ENCODE data around the gene ADAMTS7. TPM values are rescaled to one million over a fixed set of nuclear protein-coding genes. Genes with fewer than 3 reads are reported as not detected.
"Not testable (repeated sequence)": the region's sequence is repeated elsewhere in the genome, so short reads cannot be mapped to it uniquely, and the experiment has no call there.

Gene ADAMTS7
- total and polyA plus RNA-seq, 4 experiments from 2014 or later = not detected

DNA sequence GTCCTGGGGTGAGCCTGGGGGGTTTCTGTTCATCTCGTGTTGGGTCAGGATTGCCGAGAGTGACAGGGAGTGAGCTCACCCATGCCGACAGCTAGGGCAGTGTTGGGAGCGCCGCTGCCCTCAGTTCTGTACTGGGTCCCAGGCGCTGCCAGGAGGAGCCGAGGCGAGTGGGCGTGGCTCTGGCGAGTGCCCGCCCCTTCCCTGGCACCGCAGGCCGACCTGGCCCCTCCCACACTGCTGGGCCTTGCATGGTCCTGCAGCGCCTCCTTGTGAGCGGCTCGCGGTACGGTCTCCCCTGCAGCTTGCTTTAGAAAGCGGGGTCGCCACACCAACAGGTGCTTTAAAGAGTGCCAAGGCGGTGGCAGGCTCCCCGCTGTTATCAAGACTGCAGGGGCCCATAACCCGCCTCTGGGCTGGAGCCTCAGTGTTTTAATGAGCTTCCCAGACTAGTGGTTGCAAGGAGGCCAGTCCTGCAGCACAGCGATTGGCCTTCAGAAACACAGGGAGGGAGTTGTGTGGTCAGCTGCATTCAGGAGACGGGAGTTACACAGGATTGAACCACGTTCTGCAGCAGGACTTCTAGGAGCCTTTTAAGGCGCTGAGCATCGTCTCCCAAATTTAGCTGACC is 60.2 kb downstream of the ADAMTS7 start:
- intact Hi-C loops (cut with micrococcal nuclease) = loop anchor here (10.0 kb wide), 3 partner anchors 64 to 434 kb away; partner anchors contain the start of genes ADAMTS7 and MORF4L1
- H3K27ac ChIP-seq (ENCODE audit: low read depth, low read length); H3K27me3 ChIP-seq (ENCODE audit: insufficient read depth, low read length); H3K36me3 ChIP-seq (ENCODE audit: insufficient read depth, low read length); H3K9me3 ChIP-seq (ENCODE audit: control insufficient read depth in 1 of 2, low read length in 2 of 2); H3K36me3 Mint-ChIP-seq; H3K4me1 Mint-ChIP-seq; H3K9me3 Mint-ChIP-seq; POLR2A ChIA-PET (ENCODE audit: partially characterized antibody); H3K4me1 ChIP-seq (ENCODE audit: insufficient read depth, low read length); H3K27me3 Mint-ChIP-seq; H3K4me3 ChIP-seq (ENCODE audit: low read length in 2 of 2): not testable (repeated sequence)
- CTCF ChIA-PET (ENCODE audit: partially characterized antibody) = interaction anchor here (0.5 to 1.7 kb wide), 4 partner anchors 12 to 132 kb away, joined by 3 to 6 read pairs (median 4); partner anchors contain the start of gene CHRNA3
- H3K27ac Mint-ChIP-seq = peak overlapping the region in 1 of 7 donors; percentile 57
- DNase-seq = peak; percentile 87 to 90 (median 89)
- peak overlapping the region in 6 of 8 donors; percentile 36 to 73 (median 51) for H3K4me3 Mint-ChIP-seq

DNA sequence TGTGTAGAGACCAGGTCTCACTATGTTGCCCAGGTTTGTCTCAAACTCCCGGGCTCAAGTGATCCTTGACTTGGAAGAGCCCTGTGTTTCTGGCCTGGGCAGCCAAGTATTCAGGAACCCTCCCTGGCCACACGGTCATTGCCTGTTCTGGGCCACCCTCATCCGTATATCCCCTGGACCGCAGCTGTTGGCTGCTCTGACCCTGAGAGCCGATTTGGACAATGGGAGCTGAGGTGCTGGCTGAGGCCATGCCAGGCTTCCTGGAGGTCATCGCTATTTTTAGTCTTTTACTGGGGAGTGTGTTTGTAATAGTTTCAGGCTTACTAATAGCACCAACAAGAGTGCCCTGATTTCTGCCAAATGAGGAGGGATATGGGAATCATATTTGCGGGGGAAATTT is 60.7 kb downstream of the ADAMTS7 start:
- peak in 1 of 5 donors; percentile 5 for DNase-seq
- Mint-ChIP-seq H3K4me1 (peaks cover 2 to 9% (median 4%) of the 10 kb centered on the region in 4 donors), H3K9me3 (no peaks in the 10 kb centered on the region), H3K36me3 (no peaks in the 10 kb centered on the region), H3K27ac (peak overlapping the region in 2 of 7 donors; percentile 46 to 57), H3K27me3 (no peaks in the 10 kb centered on the region), H3K4me3 (peak overlapping the region in 6 of 8 donors; percentile 36 to 73 (median 51))
- Histone ChIP-seq H3K27me3 (ENCODE audit: insufficient read depth, low read length) (no peaks in the 10 kb centered on the region), H3K27ac (ENCODE audit: low read depth, low read length) (no peak overlapping the region), H3K4me1 (ENCODE audit: insufficient read depth, low read length) (no peaks in the 10 kb centered on the region), H3K9me3 (ENCODE audit: control insufficient read depth in 1 of 2, low read length in 2 of 2) (no peaks in the 10 kb centered on the region), H3K36me3 (ENCODE audit: insufficient read depth, low read length) (no peaks in the 10 kb centered on the region), H3K4me3 (ENCODE audit: low read length in 2 of 2) (no peak overlapping the region)
- CTCF ChIA-PET (ENCODE audit: partially characterized antibody) = interaction anchor here (0.5 to 1.7 kb wide), 3 partner anchors 12 to 132 kb away, joined by 3 to 6 read pairs (median 5); partner anchors contain the start of gene CHRNA3
- POLR2A ChIA-PET (ENCODE audit: partially characterized antibody) = no interaction called here
- intact Hi-C loops (cut with micrococcal nuclease) = loop anchor here (10.0 kb wide), 3 partner anchors 64 to 434 kb away; partner anchors contain the start of genes ADAMTS7 and MORF4L1

DNA sequence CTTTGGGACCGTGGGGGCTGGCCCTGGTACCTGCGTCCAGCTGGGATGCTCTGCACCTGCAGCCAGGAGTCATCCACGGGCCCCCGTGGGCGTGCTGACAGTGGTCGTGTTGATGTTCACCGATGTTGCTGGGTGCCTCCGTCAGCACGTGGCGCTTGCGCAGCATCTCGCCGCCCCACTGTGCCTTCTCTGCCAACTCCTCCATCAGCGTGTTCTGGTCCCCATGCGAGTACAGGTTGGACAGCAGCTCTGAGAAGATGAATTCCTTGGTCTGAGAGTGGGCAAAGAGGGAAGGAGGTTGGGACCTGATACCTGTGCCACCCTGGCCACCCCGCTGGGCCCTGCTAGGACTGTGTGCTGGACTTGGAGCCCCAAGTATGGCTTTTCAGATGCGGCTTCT is 61.4 kb downstream of the ADAMTS7 start:
- no peaks in the 10 kb centered on the region for H3K36me3 ChIP-seq (ENCODE audit: insufficient read depth, low read length)
- no peak overlapping the region for H3K4me3 Mint-ChIP-seq
- H3K4me1 ChIP-seq (ENCODE audit: insufficient read depth, low read length) = no peaks in the 10 kb centered on the region
- ChIA-PET CTCF (ENCODE audit: partially characterized antibody) (interaction anchor here (1.7 kb wide), 1 partner anchor 131 kb away, joined by 6 read pairs; no protein-coding TSS in a partner anchor), POLR2A (ENCODE audit: partially characterized antibody) (no interaction called here)
- no peaks in the 10 kb centered on the region for H3K27me3 ChIP-seq (ENCODE audit: insufficient read depth, low read length)
- no peaks in the 10 kb centered on the region for H3K36me3 Mint-ChIP-seq
- intact Hi-C loops (cut with micrococcal nuclease) = loop anchor here (10.0 kb wide), 3 partner anchors 65 to 435 kb away; partner anchors contain the start of genes ADAMTS7 and MORF4L1
- no peaks in the 10 kb centered on the region for H3K27me3 Mint-ChIP-seq
- H3K27ac Mint-ChIP-seq = no peak overlapping the region
- no peak for DNase-seq
- H3K4me3 ChIP-seq (ENCODE audit: low read length in 2 of 2) = no peak overlapping the region
- H3K9me3 ChIP-seq (ENCODE audit: control insufficient read depth in 1 of 2, low read length in 2 of 2) = no peaks in the 10 kb centered on the region
- no peaks in the 10 kb centered on the region for H3K9me3 Mint-ChIP-seq
- no peak overlapping the region for H3K27ac ChIP-seq (ENCODE audit: low read depth, low read length)
- H3K4me1 Mint-ChIP-seq = peaks cover 2 to 9% (median 4%) of the 10 kb centered on the region in 4 donors

DNA sequence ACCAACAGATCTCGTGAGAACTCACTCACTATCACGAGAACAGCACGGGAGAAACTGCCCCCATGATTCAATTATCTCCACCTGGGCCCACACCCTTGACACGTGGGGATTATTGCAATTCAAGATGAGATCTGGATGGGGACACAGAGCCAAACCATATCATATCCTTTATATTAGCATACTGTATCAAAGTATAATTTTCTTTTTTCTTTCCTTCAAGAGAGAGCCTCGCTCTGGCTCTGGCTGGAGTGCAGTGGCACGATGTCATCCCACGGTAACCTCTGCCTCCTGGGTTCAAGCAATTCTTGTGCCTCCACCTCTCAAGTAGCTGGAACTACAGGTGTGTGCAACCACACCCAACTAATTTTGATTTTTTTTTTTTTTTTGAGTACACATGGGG is 63.4 kb downstream of the ADAMTS7 start:
- H3K4me3 ChIP-seq (ENCODE audit: low read length in 2 of 2); H3K9me3 ChIP-seq (ENCODE audit: control insufficient read depth in 1 of 2, low read length in 2 of 2); DNase-seq; H3K36me3 Mint-ChIP-seq; intact Hi-C loops (cut with micrococcal nuclease); H3K27me3 Mint-ChIP-seq; H3K4me1 Mint-ChIP-seq; POLR2A ChIA-PET (ENCODE audit: partially characterized antibody); H3K27me3 ChIP-seq (ENCODE audit: insufficient read depth, low read length); H3K4me3 Mint-ChIP-seq; CTCF ChIA-PET (ENCODE audit: partially characterized antibody); H3K27ac Mint-ChIP-seq; H3K36me3 ChIP-seq (ENCODE audit: insufficient read depth, low read length); H3K4me1 ChIP-seq (ENCODE audit: insufficient read depth, low read length); H3K27ac ChIP-seq (ENCODE audit: low read depth, low read length); H3K9me3 Mint-ChIP-seq: not testable (repeated sequence)

DNA sequence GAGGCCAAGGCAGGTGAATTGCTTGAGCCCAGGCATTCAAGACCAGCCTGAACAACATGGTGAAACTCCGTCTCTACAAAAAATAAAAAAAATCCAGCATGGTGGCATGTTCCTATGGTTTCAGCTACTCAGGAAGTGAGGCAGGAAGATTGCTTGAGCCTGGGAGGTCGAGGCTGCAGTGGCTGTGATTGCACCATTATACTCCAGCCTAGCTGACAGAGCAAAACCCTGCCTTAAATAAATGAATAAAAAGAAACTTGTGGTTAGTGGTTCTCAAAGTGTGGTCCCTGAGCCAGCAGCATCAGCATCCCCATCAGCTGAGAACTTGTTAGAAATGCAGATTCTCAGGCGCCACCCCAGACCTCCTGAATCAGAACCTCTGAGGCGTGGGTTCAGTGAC is 69.6 kb downstream of the ADAMTS7 start:
- H3K9me3 ChIP-seq (ENCODE audit: control insufficient read depth in 1 of 2, low read length in 2 of 2); H3K27me3 Mint-ChIP-seq; H3K4me3 ChIP-seq (ENCODE audit: low read length in 2 of 2); intact Hi-C loops (cut with micrococcal nuclease); H3K36me3 ChIP-seq (ENCODE audit: insufficient read depth, low read length); H3K36me3 Mint-ChIP-seq; H3K9me3 Mint-ChIP-seq; H3K4me3 Mint-ChIP-seq; DNase-seq; H3K4me1 Mint-ChIP-seq; POLR2A ChIA-PET (ENCODE audit: partially characterized antibody); H3K27ac ChIP-seq (ENCODE audit: low read depth, low read length); H3K27me3 ChIP-seq (ENCODE audit: insufficient read depth, low read length); H3K4me1 ChIP-seq (ENCODE audit: insufficient read depth, low read length); H3K27ac Mint-ChIP-seq: not testable (repeated sequence)
- CTCF ChIA-PET (ENCODE audit: partially characterized antibody) = interaction anchor here (0.9 kb wide), 1 partner anchor 69 kb away, joined by 3 read pairs; no protein-coding TSS in a partner anchor

DNA sequence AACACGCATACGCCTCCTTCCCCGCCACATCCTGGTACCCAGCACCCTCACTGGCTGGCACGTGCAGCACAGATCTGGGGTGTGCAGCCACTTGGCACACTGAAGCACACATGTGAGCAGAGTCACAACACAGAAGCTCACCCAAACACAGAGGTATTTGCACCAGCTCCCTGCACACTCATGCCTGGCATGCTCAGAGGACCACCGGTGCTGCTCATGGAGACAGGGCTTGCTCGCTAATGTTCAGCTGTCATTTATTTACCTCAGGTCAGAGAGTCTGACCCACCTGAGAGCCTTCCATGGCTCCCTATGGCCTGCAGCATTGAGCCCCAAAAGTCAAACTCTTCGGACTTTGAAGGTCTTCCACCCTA is 70.4 kb downstream of the ADAMTS7 start:
- Mint-ChIP-seq H3K36me3 (no peaks in the 10 kb centered on the region), H3K4me1 (peaks cover 0 to 5% (median 1%) of the 10 kb centered on the region in 4 donors), H3K27me3 (peaks cover 2% of the 10 kb centered on the region in 2 donors), H3K4me3 (no peak overlapping the region), H3K27ac (no peak overlapping the region), H3K9me3 (no peaks in the 10 kb centered on the region)
- H3K36me3 ChIP-seq (ENCODE audit: insufficient read depth, low read length) = no peaks in the 10 kb centered on the region
- no peaks in the 10 kb centered on the region for H3K9me3 ChIP-seq (ENCODE audit: control insufficient read depth in 1 of 2, low read length in 2 of 2)
- CTCF ChIA-PET (ENCODE audit: partially characterized antibody) = interaction anchor here (0.9 kb wide), 1 partner anchor 69 kb away, joined by 3 read pairs; no protein-coding TSS in a partner anchor
- H3K27me3 ChIP-seq (ENCODE audit: insufficient read depth, low read length) = no peaks in the 10 kb centered on the region
- no peaks in the 10 kb centered on the region for H3K4me1 ChIP-seq (ENCODE audit: insufficient read depth, low read length)
- intact Hi-C loops (cut with micrococcal nuclease) = no loop called here
- no peak overlapping the region for H3K27ac ChIP-seq (ENCODE audit: low read depth, low read length)
- POLR2A ChIA-PET (ENCODE audit: partially characterized antibody) = no interaction called here
- no peak for DNase-seq
- H3K4me3 ChIP-seq (ENCODE audit: low read length in 2 of 2) = no peak overlapping the region

DNA sequence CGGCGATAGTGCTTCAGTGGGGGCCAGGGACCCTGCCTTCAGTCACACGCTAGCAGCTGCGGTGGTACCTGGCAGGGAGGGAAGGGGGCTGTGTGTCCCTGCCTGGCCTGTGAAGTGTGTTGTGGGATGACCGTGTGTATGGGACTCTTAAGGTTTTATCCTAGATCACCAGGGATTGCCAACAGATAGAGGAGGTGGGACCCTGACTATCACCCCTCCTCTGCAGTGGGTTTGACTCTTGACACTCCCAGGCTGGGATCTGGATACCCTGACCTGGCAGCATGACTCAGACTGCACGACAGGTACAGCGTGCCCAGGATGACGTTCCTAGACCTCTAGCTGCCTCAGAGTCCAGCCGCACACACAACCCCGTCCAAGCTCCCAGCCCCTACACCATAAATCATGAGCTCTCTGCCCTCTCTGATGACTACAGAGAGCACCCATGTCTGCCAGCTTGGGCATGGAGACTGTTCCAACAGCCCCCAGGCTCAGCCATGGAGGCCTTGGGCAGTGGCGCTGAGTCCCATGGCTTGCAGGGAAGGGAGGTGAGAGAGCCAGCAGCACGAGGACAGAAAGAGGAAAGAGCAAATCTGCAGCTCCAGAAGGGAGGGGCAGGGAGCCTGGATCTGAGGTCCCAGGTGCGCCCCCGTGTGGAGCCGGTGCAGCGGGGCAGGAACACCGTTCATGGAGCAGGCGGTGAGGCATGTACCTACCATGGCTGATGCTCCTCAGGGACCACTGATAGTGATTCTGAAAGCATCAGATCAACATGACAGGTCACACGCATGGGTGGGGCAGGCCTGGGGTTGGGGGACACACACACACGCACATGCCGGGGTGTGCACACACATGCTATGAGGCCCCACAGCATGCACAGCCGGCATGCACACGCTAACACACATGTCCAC is 71.0 kb downstream of the ADAMTS7 start:
- Histone ChIP-seq H3K27me3 (ENCODE audit: insufficient read depth, low read length) (no peaks in the 10 kb centered on the region), H3K9me3 (ENCODE audit: control insufficient read depth in 1 of 2, low read length in 2 of 2) (no peaks in the 10 kb centered on the region), H3K36me3 (ENCODE audit: insufficient read depth, low read length) (no peaks in the 10 kb centered on the region), H3K4me3 (ENCODE audit: low read length in 2 of 2) (no peak overlapping the region), H3K27ac (ENCODE audit: low read depth, low read length) (no peak overlapping the region), H3K4me1 (ENCODE audit: insufficient read depth, low read length) (no peaks in the 10 kb centered on the region)
- no peaks in the 10 kb centered on the region for H3K9me3 Mint-ChIP-seq
- CTCF ChIA-PET (ENCODE audit: partially characterized antibody) = no interaction called here
- H3K27me3 Mint-ChIP-seq = peaks cover 2% of the 10 kb centered on the region in 2 donors
- H3K4me3 Mint-ChIP-seq = no peak overlapping the region
- peaks cover 0 to 5% (median 1%) of the 10 kb centered on the region in 4 donors for H3K4me1 Mint-ChIP-seq
- intact Hi-C loops (cut with micrococcal nuclease) = no loop called here
- H3K36me3 Mint-ChIP-seq = no peaks in the 10 kb centered on the region
- no peak overlapping the region for H3K27ac Mint-ChIP-seq
- DNase-seq = peak; percentile 22 to 61 (median 34)
- POLR2A ChIA-PET (ENCODE audit: partially characterized antibody) = no interaction called here
